ENCODE measurements around the gene VPS37C. TPM values are rescaled to one million over a fixed set of nuclear protein-coding genes. Genes with fewer than 3 reads are reported as not detected.

The VPS37C gene
- total and polyA plus RNA-seq, 9 of the 15 experiments (the other 6 are each of a cell fraction or from before 2014, with no cell fraction given) = 0.62 to 29.8 (median 11.5) TPM

GRCh38 chr11:61151545-61152252 lies 9.5 kb downstream of the VPS37C start (continued):
- TF ChIP-seq NFYB (IDR thresholded peaks at IDR 0.05; ENCODE audit: extremely low read depth, insufficient read length) = no peak
- TF ChIP-seq PHF21A (IDR thresholded peaks at IDR 0.05; ENCODE audit: borderline replicate concordance, low read depth) = no peak
- no peak for TF ChIP-seq CBFB (CRISPR knock-in tag; IDR thresholded peaks at IDR 0.05)
- TF ChIP-seq, protein P1, sequence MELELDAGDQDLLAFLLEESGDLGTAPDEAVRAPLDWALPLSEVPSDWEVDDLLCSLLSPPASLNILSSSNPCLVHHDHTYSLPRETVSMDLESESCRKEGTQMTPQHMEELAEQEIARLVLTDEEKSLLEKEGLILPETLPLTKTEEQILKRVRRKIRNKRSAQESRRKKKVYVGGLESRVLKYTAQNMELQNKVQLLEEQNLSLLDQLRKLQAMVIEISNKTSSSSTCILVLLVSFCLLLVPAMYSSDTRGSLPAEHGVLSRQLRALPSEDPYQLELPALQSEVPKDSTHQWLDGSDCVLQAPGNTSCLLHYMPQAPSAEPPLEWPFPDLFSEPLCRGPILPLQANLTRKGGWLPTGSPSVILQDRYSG (tag; conservative IDR thresholded peaks at IDR 0.05; ENCODE audit: low read depth) = no peak
- no peak for TF ChIP-seq ZNF41 (CRISPR knock-in tag; conservative IDR thresholded peaks at IDR 0.05)
- TF ChIP-seq, protein P2, sequence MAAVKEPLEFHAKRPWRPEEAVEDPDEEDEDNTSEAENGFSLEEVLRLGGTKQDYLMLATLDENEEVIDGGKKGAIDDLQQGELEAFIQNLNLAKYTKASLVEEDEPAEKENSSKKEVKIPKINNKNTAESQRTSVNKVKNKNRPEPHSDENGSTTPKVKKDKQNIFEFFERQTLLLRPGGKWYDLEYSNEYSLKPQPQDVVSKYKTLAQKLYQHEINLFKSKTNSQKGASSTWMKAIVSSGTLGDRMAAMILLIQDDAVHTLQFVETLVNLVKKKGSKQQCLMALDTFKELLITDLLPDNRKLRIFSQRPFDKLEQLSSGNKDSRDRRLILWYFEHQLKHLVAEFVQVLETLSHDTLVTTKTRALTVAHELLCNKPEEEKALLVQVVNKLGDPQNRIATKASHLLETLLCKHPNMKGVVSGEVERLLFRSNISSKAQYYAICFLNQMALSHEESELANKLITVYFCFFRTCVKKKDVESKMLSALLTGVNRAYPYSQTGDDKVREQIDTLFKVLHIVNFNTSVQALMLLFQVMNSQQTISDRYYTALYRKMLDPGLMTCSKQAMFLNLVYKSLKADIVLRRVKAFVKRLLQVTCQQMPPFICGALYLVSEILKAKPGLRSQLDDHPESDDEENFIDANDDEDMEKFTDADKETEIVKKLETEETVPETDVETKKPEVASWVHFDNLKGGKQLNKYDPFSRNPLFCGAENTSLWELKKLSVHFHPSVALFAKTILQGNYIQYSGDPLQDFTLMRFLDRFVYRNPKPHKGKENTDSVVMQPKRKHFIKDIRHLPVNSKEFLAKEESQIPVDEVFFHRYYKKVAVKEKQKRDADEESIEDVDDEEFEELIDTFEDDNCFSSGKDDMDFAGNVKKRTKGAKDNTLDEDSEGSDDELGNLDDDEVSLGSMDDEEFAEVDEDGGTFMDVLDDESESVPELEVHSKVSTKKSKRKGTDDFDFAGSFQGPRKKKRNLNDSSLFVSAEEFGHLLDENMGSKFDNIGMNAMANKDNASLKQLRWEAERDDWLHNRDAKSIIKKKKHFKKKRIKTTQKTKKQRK (IDR thresholded peaks at IDR 0.05; ENCODE audit: borderline replicate concordance, low read depth, low read length) = no peak
- no peak for TF ChIP-seq CHD2 (IDR thresholded peaks at IDR 0.05; ENCODE audit: low read depth, low read length)
- no peak for TF ChIP-seq ETV5 (CRISPR knock-in tag; IDR thresholded peaks at IDR 0.05; ENCODE audit: low read depth)
- no peak for TF ChIP-seq ATF3 (IDR thresholded peaks at IDR 0.05)
- no peak for TF ChIP-seq ATF3 (CRISPR knock-in tag; conservative IDR thresholded peaks at IDR 0.05)
- TF ChIP-seq, protein P3, sequence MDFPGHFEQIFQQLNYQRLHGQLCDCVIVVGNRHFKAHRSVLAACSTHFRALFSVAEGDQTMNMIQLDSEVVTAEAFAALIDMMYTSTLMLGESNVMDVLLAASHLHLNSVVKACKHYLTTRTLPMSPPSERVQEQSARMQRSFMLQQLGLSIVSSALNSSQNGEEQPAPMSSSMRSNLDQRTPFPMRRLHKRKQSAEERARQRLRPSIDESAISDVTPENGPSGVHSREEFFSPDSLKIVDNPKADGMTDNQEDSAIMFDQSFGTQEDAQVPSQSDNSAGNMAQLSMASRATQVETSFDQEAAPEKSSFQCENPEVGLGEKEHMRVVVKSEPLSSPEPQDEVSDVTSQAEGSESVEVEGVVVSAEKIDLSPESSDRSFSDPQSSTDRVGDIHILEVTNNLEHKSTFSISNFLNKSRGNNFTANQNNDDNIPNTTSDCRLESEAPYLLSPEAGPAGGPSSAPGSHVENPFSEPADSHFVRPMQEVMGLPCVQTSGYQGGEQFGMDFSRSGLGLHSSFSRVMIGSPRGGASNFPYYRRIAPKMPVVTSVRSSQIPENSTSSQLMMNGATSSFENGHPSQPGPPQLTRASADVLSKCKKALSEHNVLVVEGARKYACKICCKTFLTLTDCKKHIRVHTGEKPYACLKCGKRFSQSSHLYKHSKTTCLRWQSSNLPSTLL (IDR thresholded peaks at IDR 0.05) = no peak
- no peak for TF ChIP-seq HIVEP1 (CRISPR knock-in tag; IDR thresholded peaks at IDR 0.05)
- TF ChIP-seq, protein P4, sequence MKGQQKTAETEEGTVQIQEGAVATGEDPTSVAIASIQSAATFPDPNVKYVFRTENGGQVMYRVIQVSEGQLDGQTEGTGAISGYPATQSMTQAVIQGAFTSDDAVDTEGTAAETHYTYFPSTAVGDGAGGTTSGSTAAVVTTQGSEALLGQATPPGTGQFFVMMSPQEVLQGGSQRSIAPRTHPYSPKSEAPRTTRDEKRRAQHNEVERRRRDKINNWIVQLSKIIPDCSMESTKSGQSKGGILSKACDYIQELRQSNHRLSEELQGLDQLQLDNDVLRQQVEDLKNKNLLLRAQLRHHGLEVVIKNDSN (CRISPR knock-in tag; IDR thresholded peaks at IDR 0.05) = no peak
- TF ChIP-seq RUNX1 (IDR thresholded peaks at IDR 0.05; ENCODE audit: low read depth) = no peak
- no peak for TF ChIP-seq CHCHD3 (CRISPR knock-in tag; IDR thresholded peaks at IDR 0.05)
- no peak for TF ChIP-seq ZFP30 (CRISPR knock-in tag; IDR thresholded peaks at IDR 0.05; ENCODE audit: borderline replicate concordance)
- TF ChIP-seq BDP1 (IDR thresholded peaks at IDR 0.05; ENCODE audit: insufficient read depth, insufficient read length) = no peak
- TF ChIP-seq, protein P5, sequence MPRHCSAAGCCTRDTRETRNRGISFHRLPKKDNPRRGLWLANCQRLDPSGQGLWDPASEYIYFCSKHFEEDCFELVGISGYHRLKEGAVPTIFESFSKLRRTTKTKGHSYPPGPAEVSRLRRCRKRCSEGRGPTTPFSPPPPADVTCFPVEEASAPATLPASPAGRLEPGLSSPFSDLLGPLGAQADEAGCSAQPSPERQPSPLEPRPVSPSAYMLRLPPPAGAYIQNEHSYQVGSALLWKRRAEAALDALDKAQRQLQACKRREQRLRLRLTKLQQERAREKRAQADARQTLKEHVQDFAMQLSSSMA (CRISPR knock-in tag; IDR thresholded peaks at IDR 0.05) = no peak
- no peak for TF ChIP-seq TAF1 (IDR thresholded peaks at IDR 0.05; ENCODE audit: control insufficient read depth, extremely low read depth, insufficient read depth, low read length, severe bottlenecking)
